GM19328 (cell line): ENCODE data around the gene RPIA.
"Not testable (repeated sequence)": the region's sequence is repeated elsewhere in the genome, so short reads cannot be mapped to it uniquely, and the experiment has no call there.

Experiments
- ATAC-seq: cut with Tn5 transposase; IDR thresholded peaks from one replicate; pipeline ENCODE4 v1.9.1; 2021; ENCODE audit warnings: mild to moderate bottlenecking, moderate library complexity; ENCODE audit not compliant: unreplicated experiment

The RPIA gene

GRCh38 chr2:88733155-88733902, 41.9 kb downstream of the RPIA start:
- ATAC-seq = no peak

- ATAC-seq = no peak
Observed at GRCh38 chr2:88735133-88735532, 43.7 kb downstream of the RPIA start.

- ATAC-seq = no peak
Observed at GRCh38 chr2:88735853-88736252, 44.4 kb downstream of the RPIA start.

GRCh38 chr2:88736437-88736836, 45.0 kb downstream of the RPIA start:
- no peak for ATAC-seq

- no peak for ATAC-seq
Observed at GRCh38 chr2:88737385-88737784, 45.9 kb downstream of the RPIA start.

GRCh38 chr2:88738271-88738670, 46.8 kb downstream of the RPIA start:
- no peak for ATAC-seq

GRCh38 chr2:88739985-88740600, 48.6 kb downstream of the RPIA start:
- ATAC-seq = peak; percentile 89

GRCh38 chr2:88746929-88747490, 55.5 kb downstream of the RPIA start:
- ATAC-seq = no peak

GRCh38 chr2:88747990-88748389, 56.5 kb downstream of the RPIA start:
- ATAC-seq = no peak

- no peak for ATAC-seq
Observed at GRCh38 chr2:88751768-88752167, 60.3 kb downstream of the RPIA start.

GRCh38 chr2:88753833-88754584, 62.5 kb downstream of the RPIA start:
- ATAC-seq = peak; percentile 83

- peak; percentile 41 for ATAC-seq
Observed at GRCh38 chr2:88754585-88755320, 63.3 kb downstream of the RPIA start.

GRCh38 chr2:88755836-88756235, 64.4 kb downstream of the RPIA start:
- ATAC-seq = no peak

GRCh38 chr2:88757025-88757424, 65.6 kb downstream of the RPIA start:
- no peak for ATAC-seq

- not testable (repeated sequence) for ATAC-seq
Observed at GRCh38 chr2:88758702-88759101, 67.2 kb downstream of the RPIA start.

GRCh38 chr2:88760819-88761598, 69.5 kb downstream of the RPIA start:
- no peak for ATAC-seq

GRCh38 chr2:88764141-88764849, 72.8 kb downstream of the RPIA start:
- no peak for ATAC-seq

- ATAC-seq = no peak
Observed at GRCh38 chr2:88764850-88765153, 73.3 kb downstream of the RPIA start.

GRCh38 chr2:88765154-88765888, 73.8 kb downstream of the RPIA start:
- peak; percentile 69 for ATAC-seq
